Psoas muscle (tissue), 8 donors: ENCODE results near the gene CFAP299. TPM values are rescaled to one million over a fixed set of nuclear protein-coding genes. Genes with fewer than 3 reads are reported as not detected.

Experiments
- ATAC-seq, 4 donors: fragments of 200-7000 bp; cut with Tn5 transposase; one replicate each; pipeline ENCODE4 v1.9.1; 2020; ENCODE audit warnings: moderate library complexity in 3 of 4, mild to moderate bottlenecking in 2 of 4
- DNase-seq, 2 donors: peaks; one replicate each; pipeline ENCODE4 v3.0.0-alpha.2; 2020
- H3K27ac ChIP-seq: fragments of 200-600 bp; one replicate; pipeline ENCODE4 v1.8.0; 2022
- H3K27me3 ChIP-seq, 3 donors: fragments of 200-600 bp in 1 of 3; one replicate each; pipeline versions ENCODE4 v1.6.1 to v1.8.0; 2013 to 2022; ENCODE audit warnings: low read length in 2 of 3, mild to moderate bottlenecking in 2 of 3, moderate library complexity in 1 of 3; ENCODE audit not compliant: insufficient read depth in 3 of 3
- H3K36me3 ChIP-seq, 2 donors: fragments of 200-600 bp in 1 of 2; one replicate each; pipeline versions ENCODE4 v1.6.1 to v1.8.0; 2013 to 2022; ENCODE audit warnings: low read depth in 1 of 2, mild to moderate bottlenecking in 1 of 2, moderate library complexity in 1 of 2; ENCODE audit not compliant: insufficient read depth in 1 of 2
- H3K4me1 ChIP-seq: fragments of 200-600 bp; one replicate; pipeline ENCODE4 v1.8.0; 2022
- H3K4me3 ChIP-seq: fragments of 200-600 bp; one replicate; pipeline ENCODE4 v1.8.0; 2022; ENCODE audit warnings: mild to moderate bottlenecking
- H3K9me3 ChIP-seq: fragments of 200-600 bp; one replicate; pipeline ENCODE4 v1.8.0; 2022
- CTCF ChIP-seq: fragments of 200-600 bp; IDR thresholded peaks from one replicate; pipeline ENCODE4 v1.8.0; 2022; ENCODE audit warnings: antibody characterized with exemption
- WGBS, 3 donors: extraction: QIAGEN DNeasy Blood & Tissue Kit; methylation state at CpG; one replicate each; pipeline versions ENCODE4 v1.1.6 to v1.1.7; 2013; 5-methylcytosine and 5-hydroxymethylcytosine counted together
- intact Hi-C, 2 donors: fragments of 100-400 bp; cut with DNase I; formaldehyde crosslinking; loops; one replicate each; pipeline versions ENCODE4 v1.11.0 to v1.14.2; 2022
- polyA plus RNA-seq, 3 donors: library from polyadenylated mRNA; stranded (reverse); fragments of 200-250 nt; gene quantifications; one replicate each; pipeline ENCODE4 v1.2.3, GENCODE V29; 2013
- total RNA-seq, 4 donors: library from RNA; stranded (reverse); fragmentation: NEBNext Ultra II Directional in 2 of 4; extraction: Animal tissue kit (Norgen Biotek cat#: 25700) in 2 of 4; gene quantifications; one replicate each; pipeline versions ENCODE4 v1.2.1 to v1.2.4, GENCODE V29; 2021 to 2023
- donor health status: healthy with polysubstance abuse.
- donor health status: DM: no; HTN: no; CAD: no; lungs with moderate emphysema.
- donor health status: Bipolar disorder and iron deficiency.
- donor health status: healthy.
- donor health status: DM: yes; HTN: yes; CAD: no.
- donor health status: DM: no; HTN: no; CAD: no.
- donor health status: DM: no; HTN: no; CAD: no.
- donor health status: DM: yes; HTN: yes; CAD: no.

The CFAP299 gene
- total and polyA plus RNA-seq, 7 donors = not detected

- WGBS, 3 donors = 80 to 84% (median 83%) methylated on average over 5 of the region's 5 CpGs
- no peak for ATAC-seq
Observed at GRCh38 chr4:80295826-80296225, 39.7 kb upstream of the CFAP299 start.

GRCh38 chr4:80301884-80302283 is 33.6 kb upstream of the CFAP299 start:
- Histone ChIP-seq H3K4me3 (no peak overlapping the region), H3K27ac (no peak overlapping the region), H3K27me3 (no peaks in the 10 kb centered on the region), H3K9me3 (no peaks in the 10 kb centered on the region), H3K4me1 (no peaks in the 10 kb centered on the region), H3K36me3 (no peaks in the 10 kb centered on the region)
- TF ChIP-seq CTCF = no peak
- no peak for ATAC-seq
- intact Hi-C loops = no loop called here
- 72 to 80% (median 79%) methylated on average over 4 of the region's 4 CpGs for WGBS, 3 donors
- no peak for DNase-seq

More at GRCh38 chr4:80295826-80296225, 39.7 kb upstream of the CFAP299 start:
- intact Hi-C loops = no loop called here
- Histone ChIP-seq H3K9me3 (no peaks in the 10 kb centered on the region), H3K36me3 (no peaks in the 10 kb centered on the region), H3K4me1 (no peaks in the 10 kb centered on the region), H3K27me3 (no peaks in the 10 kb centered on the region), H3K4me3 (no peak overlapping the region), H3K27ac (no peak overlapping the region)
- no peak for TF ChIP-seq CTCF
- DNase-seq = no peak

GRCh38 chr4:80302616-80303223 is 32.8 kb upstream of the CFAP299 start:
- TF ChIP-seq CTCF = no peak
- Histone ChIP-seq H3K27me3 (no peaks in the 10 kb centered on the region), H3K27ac (no peak overlapping the region), H3K9me3 (no peaks in the 10 kb centered on the region), H3K4me1 (no peaks in the 10 kb centered on the region), H3K36me3 (no peaks in the 10 kb centered on the region), H3K4me3 (no peak overlapping the region)
- no peak for ATAC-seq
- WGBS, 3 donors = 91 to 96% (median 92%) methylated on average over 26 of the region's 26 CpGs
- intact Hi-C loops = no loop called here
- no peak for DNase-seq

- intact Hi-C loops = no loop called here
- Histone ChIP-seq H3K9me3 (no peaks in the 10 kb centered on the region), H3K27ac (no peak overlapping the region), H3K4me1 (no peaks in the 10 kb centered on the region), H3K27me3 (peaks cover 0 to 7% (median under 1%) of the 10 kb centered on the region in 3 donors), H3K36me3 (no peaks in the 10 kb centered on the region), H3K4me3 (no peak overlapping the region)
- no peak for TF ChIP-seq CTCF
- DNase-seq (no peak), ATAC-seq (no peak)
- 68 to 76% (median 72%) methylated on average over 3 of the region's 3 CpGs for WGBS, 3 donors
Observed at GRCh38 chr4:80305466-80305865, 30.1 kb upstream of the CFAP299 start.

- H3K27ac ChIP-seq = no peak overlapping the region
- H3K36me3 ChIP-seq = no peaks in the 10 kb centered on the region
- intact Hi-C loops = no loop called here
- H3K4me1 ChIP-seq = no peaks in the 10 kb centered on the region
- H3K4me3 ChIP-seq = no peak overlapping the region
- WGBS, 3 donors = 73 to 80% (median 75%) methylated on average over 2 of the region's 2 CpGs
- peaks cover 0 to 7% (median 4%) of the 10 kb centered on the region in 3 donors for H3K27me3 ChIP-seq
- H3K9me3 ChIP-seq = no peaks in the 10 kb centered on the region
- no peak for TF ChIP-seq CTCF
- no peak for DNase-seq
- ATAC-seq = no peak
Observed at GRCh38 chr4:80306260-80306659, 29.3 kb upstream of the CFAP299 start.
